ENCODE data around the gene SPATA17. TPM values are rescaled to one million over a fixed set of nuclear protein-coding genes. Genes with fewer than 3 reads are reported as not detected.
"Not testable (repeated sequence)": the region's sequence is repeated elsewhere in the genome, so short reads cannot be mapped to it uniquely, and the experiment has no call there.

The SPATA17 gene
- total and polyA plus RNA-seq, 2 experiments from 2014 or later, result 1.00 to 2.9 TPM

GRCh38 chr1:217681806-217682205, 50.7 kb downstream of the SPATA17 start:
- WGBS (ENCODE audit: low lambda C conversion rate, missing lambda C conversion rate), result 87% methylated on average over 5 of the region's 5 CpGs
- H3K4me1 ChIP-seq (ENCODE audit: insufficient read depth), result no peaks in the 10 kb centered on the region
- no peak for TF ChIP-seq EZH2phosphoT487 (IDR thresholded peaks at IDR 0.05; ENCODE audit: low read depth, severe bottlenecking, unreplicated experiment)
- TF ChIP-seq, protein P1, sequence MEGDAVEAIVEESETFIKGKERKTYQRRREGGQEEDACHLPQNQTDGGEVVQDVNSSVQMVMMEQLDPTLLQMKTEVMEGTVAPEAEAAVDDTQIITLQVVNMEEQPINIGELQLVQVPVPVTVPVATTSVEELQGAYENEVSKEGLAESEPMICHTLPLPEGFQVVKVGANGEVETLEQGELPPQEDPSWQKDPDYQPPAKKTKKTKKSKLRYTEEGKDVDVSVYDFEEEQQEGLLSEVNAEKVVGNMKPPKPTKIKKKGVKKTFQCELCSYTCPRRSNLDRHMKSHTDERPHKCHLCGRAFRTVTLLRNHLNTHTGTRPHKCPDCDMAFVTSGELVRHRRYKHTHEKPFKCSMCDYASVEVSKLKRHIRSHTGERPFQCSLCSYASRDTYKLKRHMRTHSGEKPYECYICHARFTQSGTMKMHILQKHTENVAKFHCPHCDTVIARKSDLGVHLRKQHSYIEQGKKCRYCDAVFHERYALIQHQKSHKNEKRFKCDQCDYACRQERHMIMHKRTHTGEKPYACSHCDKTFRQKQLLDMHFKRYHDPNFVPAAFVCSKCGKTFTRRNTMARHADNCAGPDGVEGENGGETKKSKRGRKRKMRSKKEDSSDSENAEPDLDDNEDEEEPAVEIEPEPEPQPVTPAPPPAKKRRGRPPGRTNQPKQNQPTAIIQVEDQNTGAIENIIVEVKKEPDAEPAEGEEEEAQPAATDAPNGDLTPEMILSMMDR (IDR thresholded peaks at IDR 0.05; ENCODE audit: poor library complexity), result no peak
- no peak for TF ChIP-seq EZH2 (IDR thresholded peaks at IDR 0.05; ENCODE audit: borderline replicate concordance)

DNA sequence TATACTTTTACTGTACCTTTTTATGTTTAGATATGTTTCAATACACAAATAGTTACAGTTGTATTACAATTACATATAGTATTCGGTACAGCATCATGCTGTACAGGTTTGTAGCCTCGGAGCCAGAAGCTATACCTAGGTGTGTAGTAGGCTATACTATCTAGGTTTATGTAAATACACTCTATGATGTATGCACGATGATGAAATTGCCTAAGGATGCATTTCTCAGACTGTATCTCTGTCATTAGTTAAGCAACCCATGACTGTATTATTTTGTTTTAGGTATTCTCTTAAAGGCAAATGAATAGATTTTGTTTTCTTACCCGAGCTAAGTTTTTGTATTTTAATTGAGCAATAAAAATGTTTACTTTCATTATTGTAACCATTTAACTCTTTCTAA, 56.4 kb downstream of the SPATA17 start:
- no peaks in the 10 kb centered on the region for H3K79me2 ChIP-seq
- WGBS (ENCODE audit: low lambda C conversion rate, missing lambda C conversion rate), result 83% methylated on average over 4 of the region's 4 CpGs
- no peaks in the 10 kb centered on the region for H3K9me2 ChIP-seq (replicated peaks; ENCODE audit: insufficient read depth)
- DNase-seq (ENCODE audit: low spot score), result no peak
- no peak overlapping the region for H2AFZ ChIP-seq
- TF ChIP-seq, protein P1 (IDR thresholded peaks at IDR 0.05; ENCODE audit: poor library complexity), result no peak
- TF ChIP-seq EZH2phosphoT487 (IDR thresholded peaks at IDR 0.05; ENCODE audit: low read depth, severe bottlenecking, unreplicated experiment), result no peak
- TF ChIP-seq EZH2 (IDR thresholded peaks at IDR 0.05; ENCODE audit: borderline replicate concordance), result no peak
- no peak overlapping the region for H3K4me2 ChIP-seq
- H3K27ac ChIP-seq, result no peak overlapping the region
- no peaks in the 10 kb centered on the region for H3K36me3 ChIP-seq (replicated peaks; ENCODE audit: insufficient read depth, low read depth)
- H3K4me1 ChIP-seq (ENCODE audit: insufficient read depth), result no peaks in the 10 kb centered on the region
- H3K9me3 ChIP-seq (ENCODE audit: low read depth), result no peaks in the 10 kb centered on the region
- no peaks in the 10 kb centered on the region for H4K20me1 ChIP-seq (ENCODE audit: insufficient read depth, poor library complexity, severe bottlenecking)
- no peak overlapping the region for H3K4me3 ChIP-seq
- no peaks in the 10 kb centered on the region for H3K27me3 ChIP-seq

More at GRCh38 chr1:217681806-217682205, 50.7 kb downstream of the SPATA17 start:
- Histone ChIP-seq H3K9me2 (replicated peaks; ENCODE audit: insufficient read depth) (no peaks in the 10 kb centered on the region), H4K20me1 (ENCODE audit: insufficient read depth, poor library complexity, severe bottlenecking) (no peaks in the 10 kb centered on the region), H3K27me3 (no peaks in the 10 kb centered on the region), H3K4me2 (no peak overlapping the region), H3K4me3 (no peak overlapping the region), H3K79me2 (no peaks in the 10 kb centered on the region), H2AFZ (no peak overlapping the region), H3K27ac (no peak overlapping the region), H3K36me3 (replicated peaks; ENCODE audit: insufficient read depth, low read depth) (no peaks in the 10 kb centered on the region), H3K9me3 (ENCODE audit: low read depth) (no peaks in the 10 kb centered on the region)
- DNase-seq (ENCODE audit: low spot score), result no peak

DNA sequence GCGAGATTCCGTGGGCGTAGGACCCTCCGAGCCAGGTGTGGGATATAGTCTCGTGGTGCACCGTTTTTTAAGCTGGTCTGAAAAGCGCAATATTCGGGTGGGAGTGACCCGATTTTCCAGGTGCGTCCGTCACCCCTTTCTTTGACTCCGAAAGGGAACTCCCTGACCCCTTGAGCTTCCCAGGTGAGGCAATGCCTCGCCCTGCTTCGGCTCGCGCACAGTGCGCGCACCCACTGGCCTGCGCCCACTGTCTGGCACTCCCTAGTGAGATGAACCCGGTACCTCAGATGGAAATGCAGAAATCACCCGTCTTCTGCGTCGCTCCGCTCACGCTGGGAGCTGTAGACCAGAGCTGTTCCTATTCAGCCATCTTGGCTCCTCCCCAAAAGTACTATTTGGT, 65.0 kb downstream of the SPATA17 start:
- not testable (repeated sequence) for H3K36me3 ChIP-seq (replicated peaks; ENCODE audit: insufficient read depth, low read depth); H3K4me1 ChIP-seq (ENCODE audit: insufficient read depth); H3K27ac ChIP-seq; H3K9me3 ChIP-seq (ENCODE audit: low read depth); H4K20me1 ChIP-seq (ENCODE audit: insufficient read depth, poor library complexity, severe bottlenecking); H3K79me2 ChIP-seq; H3K27me3 ChIP-seq; H3K4me3 ChIP-seq; H3K4me2 ChIP-seq; DNase-seq (ENCODE audit: low spot score); H3K9me2 ChIP-seq (replicated peaks; ENCODE audit: insufficient read depth); H2AFZ ChIP-seq
- WGBS (ENCODE audit: low lambda C conversion rate, missing lambda C conversion rate), result 96% methylated on average over 25 of the region's 25 CpGs

DNA sequence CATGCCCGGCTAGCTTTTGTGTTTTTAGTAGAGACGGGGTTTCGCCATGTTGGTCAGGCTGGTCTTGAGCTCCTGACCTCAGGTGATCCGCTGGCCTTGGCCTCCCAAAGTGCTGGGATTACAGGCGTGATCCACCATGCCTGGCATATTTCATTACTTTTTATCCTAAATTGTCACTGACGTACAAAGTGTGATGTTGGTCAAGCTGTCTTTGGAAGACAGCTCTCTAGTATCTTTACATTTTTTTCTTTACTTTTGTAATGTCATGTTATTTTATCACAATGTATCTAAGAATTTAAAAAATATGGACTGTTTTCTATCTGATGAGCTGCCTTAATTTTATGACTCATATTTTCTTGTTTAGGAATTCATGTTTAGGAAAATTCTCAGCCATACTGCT, 72.2 kb downstream of the SPATA17 start:
- Histone ChIP-seq H3K4me3 (no peak overlapping the region), H3K36me3 (replicated peaks; ENCODE audit: insufficient read depth, low read depth) (no peaks in the 10 kb centered on the region), H3K27ac (no peak overlapping the region), H3K9me3 (ENCODE audit: low read depth) (no peaks in the 10 kb centered on the region), H3K9me2 (replicated peaks; ENCODE audit: insufficient read depth) (no peaks in the 10 kb centered on the region), H3K79me2 (no peaks in the 10 kb centered on the region), H4K20me1 (ENCODE audit: insufficient read depth, poor library complexity, severe bottlenecking) (no peaks in the 10 kb centered on the region), H3K4me2 (no peak overlapping the region), H3K27me3 (no peaks in the 10 kb centered on the region), H2AFZ (no peak overlapping the region), H3K4me1 (ENCODE audit: insufficient read depth) (no peaks in the 10 kb centered on the region)
- WGBS (ENCODE audit: low lambda C conversion rate, missing lambda C conversion rate), result 92% methylated on average over 6 of the region's 6 CpGs
- no peak for DNase-seq (ENCODE audit: low spot score)
- TF ChIP-seq, protein P1 (IDR thresholded peaks at IDR 0.05; ENCODE audit: poor library complexity), result no peak
- TF ChIP-seq EZH2 (IDR thresholded peaks at IDR 0.05; ENCODE audit: borderline replicate concordance) (no peak), EZH2phosphoT487 (IDR thresholded peaks at IDR 0.05; ENCODE audit: low read depth, severe bottlenecking, unreplicated experiment) (no peak)

Measured in hepatocyte (in vitro differentiated cells).